ENCODE measurements around the gene ULK4.

DNA sequence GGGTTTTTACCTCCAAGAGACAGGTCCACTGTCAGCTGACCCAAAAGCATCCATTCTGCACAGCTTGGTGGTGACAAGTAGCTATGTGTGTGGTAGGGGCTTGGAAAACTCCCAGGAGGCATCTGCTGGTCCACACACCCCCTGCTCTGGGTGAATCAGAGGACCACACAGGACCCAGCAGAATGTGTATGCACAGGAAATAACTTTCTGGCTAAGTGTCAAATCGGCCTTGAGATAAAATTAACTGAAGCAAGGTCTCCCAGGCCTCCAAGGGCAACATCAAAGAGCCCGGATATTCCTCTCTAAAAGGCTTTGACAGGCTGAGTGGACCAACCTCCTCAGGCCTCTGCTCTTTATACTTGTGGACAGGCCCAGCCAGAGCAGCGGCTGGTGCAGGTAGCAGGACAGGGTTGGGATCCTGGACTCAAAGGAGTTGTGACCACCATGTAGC, 696.1 kb downstream of the ULK4 start:
- no peak for TF ChIP-seq POLR2A (IDR thresholded peaks at IDR 0.05)
- TF ChIP-seq, protein P1, sequence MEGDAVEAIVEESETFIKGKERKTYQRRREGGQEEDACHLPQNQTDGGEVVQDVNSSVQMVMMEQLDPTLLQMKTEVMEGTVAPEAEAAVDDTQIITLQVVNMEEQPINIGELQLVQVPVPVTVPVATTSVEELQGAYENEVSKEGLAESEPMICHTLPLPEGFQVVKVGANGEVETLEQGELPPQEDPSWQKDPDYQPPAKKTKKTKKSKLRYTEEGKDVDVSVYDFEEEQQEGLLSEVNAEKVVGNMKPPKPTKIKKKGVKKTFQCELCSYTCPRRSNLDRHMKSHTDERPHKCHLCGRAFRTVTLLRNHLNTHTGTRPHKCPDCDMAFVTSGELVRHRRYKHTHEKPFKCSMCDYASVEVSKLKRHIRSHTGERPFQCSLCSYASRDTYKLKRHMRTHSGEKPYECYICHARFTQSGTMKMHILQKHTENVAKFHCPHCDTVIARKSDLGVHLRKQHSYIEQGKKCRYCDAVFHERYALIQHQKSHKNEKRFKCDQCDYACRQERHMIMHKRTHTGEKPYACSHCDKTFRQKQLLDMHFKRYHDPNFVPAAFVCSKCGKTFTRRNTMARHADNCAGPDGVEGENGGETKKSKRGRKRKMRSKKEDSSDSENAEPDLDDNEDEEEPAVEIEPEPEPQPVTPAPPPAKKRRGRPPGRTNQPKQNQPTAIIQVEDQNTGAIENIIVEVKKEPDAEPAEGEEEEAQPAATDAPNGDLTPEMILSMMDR (IDR thresholded peaks at IDR 0.05) = no peak

All from ovary (tissue), 3 donors.